GM20431 (cell line): Measurements from ENCODE around the gene TCTN3.
"Not testable (repeated sequence)": the region's sequence is repeated elsewhere in the genome, so short reads cannot be mapped to it uniquely, and the experiment has no call there.

Experiments used
- in situ Hi-C: fragments of 300-500 bp; cut with MseI, MboI; formaldehyde crosslinking; loops from one replicate; pipeline ENCODE4 v1.15.0; 2020; ENCODE audit warnings: low sequenced_read_pairs; ENCODE audit not compliant: unreplicated experiment

TCTN3 gene

GRCh38 chr10:95693071-95693667 is 558 bp downstream of the TCTN3 start:
- in situ Hi-C loops: loop anchor here (10.0 kb wide), 1 partner anchor 152 kb away; no protein-coding TSS in a partner anchor

GRCh38 chr10:95691281-95691680 is 2.4 kb downstream of the TCTN3 start:
- in situ Hi-C loops: loop anchor here (10.0 kb wide), 1 partner anchor 154 kb away; no protein-coding TSS in a partner anchor

GRCh38 chr10:95688648-95689047 is 5.1 kb downstream of the TCTN3 start:
- in situ Hi-C loops: no loop called here

GRCh38 chr10:95683966-95684365 is 9.8 kb downstream of the TCTN3 start:
- in situ Hi-C loops: no loop called here

- in situ Hi-C loops: no loop called here
Measured at GRCh38 chr10:95675403-95676116, 18.2 kb downstream of the TCTN3 start.

GRCh38 chr10:95674643-95675042 is 19.1 kb downstream of the TCTN3 start:
- in situ Hi-C loops: no loop called here

GRCh38 chr10:95672641-95673040 is 21.1 kb downstream of the TCTN3 start:
- in situ Hi-C loops: not testable (repeated sequence)

- in situ Hi-C loops: no loop called here
Measured at GRCh38 chr10:95664543-95664942, 29.2 kb downstream of the TCTN3 start.

- in situ Hi-C loops: no loop called here
Measured at GRCh38 chr10:95663496-95663895, 30.2 kb downstream of the TCTN3 start.

- in situ Hi-C loops: no loop called here
Measured at GRCh38 chr10:95661818-95662217, 31.9 kb downstream of the TCTN3 start.

GRCh38 chr10:95660283-95660682 is 33.4 kb downstream of the TCTN3 start:
- in situ Hi-C loops: no loop called here

GRCh38 chr10:95657250-95657649 is 36.5 kb downstream of the TCTN3 start:
- in situ Hi-C loops: no loop called here

GRCh38 chr10:95656291-95657164 is 37.2 kb downstream of the TCTN3 start, which contains the start of gene ALDH18A1:
Gene ALDH18A1 (minus strand): TSS chr10:95656711. CDS start chr10:95653377, 3,334 bp downstream.
- in situ Hi-C loops: no loop called here

GRCh38 chr10:95655571-95656290 is 38.0 kb downstream of the TCTN3 start:
- in situ Hi-C loops: no loop called here

GRCh38 chr10:95653895-95654294 is 39.8 kb downstream of the TCTN3 start:
- in situ Hi-C loops: no loop called here

- in situ Hi-C loops: no loop called here
Measured at GRCh38 chr10:95651346-95652060, 42.2 kb downstream of the TCTN3 start.

GRCh38 chr10:95650232-95650631 is 43.5 kb downstream of the TCTN3 start:
- in situ Hi-C loops: no loop called here

GRCh38 chr10:95648138-95648537 is 45.6 kb downstream of the TCTN3 start:
- in situ Hi-C loops: no loop called here

GRCh38 chr10:95646160-95646559 is 47.6 kb downstream of the TCTN3 start:
- in situ Hi-C loops: no loop called here
